PC-9 (cell line): Measurements from ENCODE around the gene DDHD1. TPM values are rescaled to one million over a fixed set of nuclear protein-coding genes. Genes with fewer than 3 reads are reported as not detected.

Source experiments
- BruUV-seq: library from RNA; stranded (reverse); fragments of 400-500 nt; replicated peaks from 2 replicates; lab custom pipeline; 2021; lab: Mats Ljungman, UMichigan
- CTCF ChIA-PET: fragments of 300-600 bp; sonication (Branson Sonifier 250); formaldehyde crosslinking; loops from one replicate; lab custom pipeline; 2022; ENCODE audit warnings: antibody characterized with exemption; lab: Charles Lee
- POLR2A ChIA-PET: fragments of 300-600 bp; sonication (Branson Sonifier 250); formaldehyde crosslinking; loops from one replicate; lab custom pipeline; 2022; ENCODE audit warnings: antibody characterized with exemption; ENCODE audit not compliant: unreplicated experiment; lab: Charles Lee
- DNase-seq, 2 experiments: peaks; one replicate each; pipeline versions ENCODE4 v3.0.0 to v3.0.0-alpha.2; 2015 to 2022; ENCODE audit warnings: mixed read lengths in 1 of 2
- H2AFZ ChIP-seq: fragments of 200-600 bp; sonication (generic); 2 replicates; pipeline ENCODE4 v1.8.1; 2017; ENCODE audit warnings: antibody characterized with exemption
- H3F3A ChIP-seq: fragments of 200-600 bp; sonication (generic); 2 replicates; pipeline ENCODE4 v1.8.1; 2017; ENCODE audit warnings: antibody characterized with exemption, mild to moderate bottlenecking, low read depth; ENCODE audit not compliant: insufficient read depth
- H3K27ac ChIP-seq: fragments of 200-600 bp; sonication (generic); 2 replicates; pipeline ENCODE4 v1.6.1; 2016; ENCODE audit warnings: mixed run types
- H3K27me3 ChIP-seq: fragments of 200-600 bp; sonication (generic); 2 replicates; pipeline ENCODE4 v1.6.1; 2016; ENCODE audit warnings: low read depth, mixed run types; ENCODE audit not compliant: insufficient read depth
- H3K36me3 ChIP-seq: fragments of 200-600 bp; sonication (generic); 2 replicates; pipeline ENCODE4 v1.6.1; 2016; ENCODE audit warnings: low read depth, mixed run types
- H3K4me1 ChIP-seq: fragments of 200-600 bp; sonication (generic); replicated peaks from 2 replicates; pipeline ENCODE4 v1.6.1; 2016; ENCODE audit warnings: mixed run types; ENCODE audit not compliant: insufficient read depth
- H3K4me2 ChIP-seq: fragments of 200-600 bp; sonication (generic); 2 replicates; pipeline ENCODE4 v1.6.1; 2017; ENCODE audit warnings: mixed run types
- H3K4me3 ChIP-seq: fragments of 200-600 bp; sonication (generic); 2 replicates; pipeline ENCODE4 v1.6.1; 2016; ENCODE audit warnings: mixed run types
- H3K79me2 ChIP-seq: fragments of 200-600 bp; sonication (generic); 2 replicates; pipeline ENCODE4 v1.6.1; 2017; ENCODE audit warnings: low read depth, mixed run types
- H3K9me2 ChIP-seq: fragments of 200-600 bp; sonication (generic); 2 replicates; pipeline ENCODE4 v1.8.1; 2017; ENCODE audit warnings: mild to moderate bottlenecking; ENCODE audit not compliant: insufficient read depth
- H3K9me3 ChIP-seq: fragments of 200-600 bp; sonication (generic); 2 replicates; pipeline ENCODE4 v1.8.1; 2016; ENCODE audit warnings: low read depth; ENCODE audit not compliant: insufficient read depth
- H4K20me1 ChIP-seq: fragments of 200-600 bp; sonication (generic); 2 replicates; pipeline ENCODE4 v1.8.1; 2017; ENCODE audit not compliant: insufficient read depth
- CTCF ChIP-seq: fragments of 200-600 bp; sonication (generic); conservative IDR thresholded peaks from 2 replicates; pipeline ENCODE4 v1.6.1; 2017; ENCODE audit warnings: mixed run types, antibody characterized with exemption, mild to moderate bottlenecking, moderate library complexity
- EZH2 ChIP-seq: fragments of 200-600 bp; sonication (generic); IDR thresholded peaks from 2 replicates; pipeline ENCODE4 v1.8.0; 2017; ENCODE audit warnings: antibody characterized with exemption, low read depth
- intact Hi-C: fragments of 100-400 bp; cut with micrococcal nuclease; formaldehyde crosslinking; loops from one replicate; pipeline ENCODE4 v1.10.0; 2022; ENCODE audit not compliant: unreplicated experiment
- total RNA-seq: library from RNA; stranded (reverse); gene quantifications from 2 replicates; pipeline ENCODE4 v1.2.3, GENCODE V29; 2021

Gene DDHD1
- total RNA-seq, 1 experiment from 2014 or later = 11.3 TPM

GRCh38 chr14:53146739-53147138 lies 6.4 kb downstream of the DDHD1 start:
- H3K27me3 ChIP-seq = no peaks in the 10 kb centered on the region
- BruUV-seq = no TSS peak
- intact Hi-C loops = no loop called here
- CTCF ChIA-PET = no interaction called here
- H3K79me2 ChIP-seq = peaks cover 21% of the 10 kb centered on the region
- H3K9me2 ChIP-seq = no peaks in the 10 kb centered on the region
- no peak overlapping the region for H3K27ac ChIP-seq
- H3F3A ChIP-seq = no peaks in the 10 kb centered on the region
- H3K4me2 ChIP-seq = no peak overlapping the region
- no peaks in the 10 kb centered on the region for H4K20me1 ChIP-seq
- peaks cover 14% of the 10 kb centered on the region for H3K4me1 ChIP-seq
- no peaks in the 10 kb centered on the region; the same call in 1 of the 2 replicates for H3K36me3 ChIP-seq
- H3K4me3 ChIP-seq = no peak overlapping the region
- H2AFZ ChIP-seq = no peak overlapping the region
- no peak for TF ChIP-seq EZH2
- no peak for TF ChIP-seq CTCF
- POLR2A ChIA-PET = no interaction called here
- no peak for DNase-seq
- no peaks in the 10 kb centered on the region for H3K9me3 ChIP-seq

GRCh38 chr14:53144244-53144643 lies 8.9 kb downstream of the DDHD1 start:
- Histone ChIP-seq H3K4me3 (no peak overlapping the region), H3K4me2 (no peak overlapping the region), H3K4me1 (no peaks in the 10 kb centered on the region), H3K36me3 (no peaks in the 10 kb centered on the region), H3K79me2 (0 out of 2 replicates have a peak, but pooled peaks cover 2% of the 10 kb centered on the region), H4K20me1 (no peaks in the 10 kb centered on the region), H2AFZ (no peak overlapping the region), H3K9me3 (peaks cover 10% of the 10 kb centered on the region; the same call in 1 of the 2 replicates), H3K9me2 (no peaks in the 10 kb centered on the region), H3K27me3 (no peaks in the 10 kb centered on the region), H3F3A (no peaks in the 10 kb centered on the region), H3K27ac (no peak overlapping the region)
- no peak for TF ChIP-seq CTCF
- TF ChIP-seq EZH2 = no peak
- intact Hi-C loops = no loop called here
- no TSS peak for BruUV-seq
- ChIA-PET POLR2A (no interaction called here), CTCF (no interaction called here)
- no peak for DNase-seq

- no peaks in the 10 kb centered on the region for H3K9me2 ChIP-seq
- no peak overlapping the region for H3K4me3 ChIP-seq
- no peak overlapping the region for H2AFZ ChIP-seq
- no peaks in the 10 kb centered on the region for H4K20me1 ChIP-seq
- H3K27ac ChIP-seq = no peak overlapping the region
- intact Hi-C loops = no loop called here
- TF ChIP-seq CTCF (no peak), EZH2 (no peak)
- no TSS peak for BruUV-seq
- H3K79me2 ChIP-seq = no peaks in the 10 kb centered on the region
- H3K4me1 ChIP-seq = no peaks in the 10 kb centered on the region
- H3K36me3 ChIP-seq = no peaks in the 10 kb centered on the region
- ChIA-PET POLR2A (no interaction called here), CTCF (no interaction called here)
- H3K27me3 ChIP-seq = no peaks in the 10 kb centered on the region
- peaks cover 10% of the 10 kb centered on the region; the same call in 1 of the 2 replicates for H3K9me3 ChIP-seq
- no peaks in the 10 kb centered on the region for H3F3A ChIP-seq
- no peak overlapping the region for H3K4me2 ChIP-seq
- DNase-seq = no peak
Observed at GRCh38 chr14:53140585-53140984, 12.5 kb downstream of the DDHD1 start.
